NCI-H345 treated with DMSO at 0.1 percent for 48 hours (cell line): ENCODE data around the gene CCDC120.
A peak's percentile ranks its signal among the peaks of the same experiment; 100 is the strongest.

ENCODE experiments used
- DNase-seq: peaks from one replicate; lab custom pipeline; 2025; ENCODE audit not compliant: unreplicated experiment; lab: John Stamatoyannopoulos, UW

The CCDC120 gene, protein sequence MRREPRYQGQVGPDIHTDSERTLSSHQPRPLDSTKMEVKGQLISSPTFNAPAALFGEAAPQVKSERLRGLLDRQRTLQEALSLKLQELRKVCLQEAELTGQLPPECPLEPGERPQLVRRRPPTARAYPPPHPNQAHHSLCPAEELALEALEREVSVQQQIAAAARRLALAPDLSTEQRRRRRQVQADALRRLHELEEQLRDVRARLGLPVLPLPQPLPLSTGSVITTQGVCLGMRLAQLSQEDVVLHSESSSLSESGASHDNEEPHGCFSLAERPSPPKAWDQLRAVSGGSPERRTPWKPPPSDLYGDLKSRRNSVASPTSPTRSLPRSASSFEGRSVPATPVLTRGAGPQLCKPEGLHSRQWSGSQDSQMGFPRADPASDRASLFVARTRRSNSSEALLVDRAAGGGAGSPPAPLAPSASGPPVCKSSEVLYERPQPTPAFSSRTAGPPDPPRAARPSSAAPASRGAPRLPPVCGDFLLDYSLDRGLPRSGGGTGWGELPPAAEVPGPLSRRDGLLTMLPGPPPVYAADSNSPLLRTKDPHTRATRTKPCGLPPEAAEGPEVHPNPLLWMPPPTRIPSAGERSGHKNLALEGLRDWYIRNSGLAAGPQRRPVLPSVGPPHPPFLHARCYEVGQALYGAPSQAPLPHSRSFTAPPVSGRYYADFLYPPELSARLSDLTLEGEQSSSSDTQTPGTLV

DNA sequence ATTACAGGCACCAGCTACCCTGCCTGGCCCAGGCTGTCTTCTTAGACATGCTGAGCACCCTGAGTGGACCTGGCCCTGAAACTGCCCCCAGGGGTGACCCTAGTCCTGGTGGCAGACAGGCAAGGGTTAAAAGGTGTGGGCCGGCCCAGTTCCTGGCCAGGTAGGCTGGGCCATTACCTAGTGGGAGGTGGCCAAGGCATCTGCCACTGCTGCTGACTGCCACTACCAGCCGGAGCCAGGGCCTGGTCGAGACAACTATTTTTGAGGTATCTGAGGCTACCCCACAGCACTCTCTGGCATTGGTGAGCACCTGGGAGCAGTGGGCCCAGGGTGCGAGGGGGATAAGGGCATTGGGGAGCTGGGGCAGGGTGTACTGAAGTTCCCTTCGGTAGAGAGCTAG lies at the start of gene CCDC120:
CCDC120 (plus strand) TSS at position 206 of the 400 bp plus-strand sequence. CDS start 3,043 bp downstream, outside the sequence.
- DNase-seq = no peak

DNA sequence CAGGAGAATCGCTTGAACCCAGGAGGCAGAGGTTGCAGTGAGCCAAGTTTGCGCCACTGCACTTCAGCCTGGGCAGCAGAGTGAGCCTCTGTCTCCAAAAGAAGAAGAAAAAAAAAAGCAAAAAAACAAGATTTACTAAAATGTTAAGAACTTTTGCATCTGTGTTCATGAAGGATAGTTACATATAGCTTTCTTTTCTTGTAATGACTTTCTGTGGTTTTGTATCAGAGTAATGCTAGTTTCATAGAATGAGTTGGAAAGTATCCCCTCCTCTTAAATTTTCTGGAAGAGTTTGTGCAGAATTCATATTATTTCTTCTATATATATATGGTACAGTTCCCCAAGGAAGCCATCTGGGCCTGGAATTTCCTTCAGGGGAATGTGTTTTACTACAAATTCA lies 39.7 kb upstream of the CCDC120 start:
- DNase-seq = no peak

DNA sequence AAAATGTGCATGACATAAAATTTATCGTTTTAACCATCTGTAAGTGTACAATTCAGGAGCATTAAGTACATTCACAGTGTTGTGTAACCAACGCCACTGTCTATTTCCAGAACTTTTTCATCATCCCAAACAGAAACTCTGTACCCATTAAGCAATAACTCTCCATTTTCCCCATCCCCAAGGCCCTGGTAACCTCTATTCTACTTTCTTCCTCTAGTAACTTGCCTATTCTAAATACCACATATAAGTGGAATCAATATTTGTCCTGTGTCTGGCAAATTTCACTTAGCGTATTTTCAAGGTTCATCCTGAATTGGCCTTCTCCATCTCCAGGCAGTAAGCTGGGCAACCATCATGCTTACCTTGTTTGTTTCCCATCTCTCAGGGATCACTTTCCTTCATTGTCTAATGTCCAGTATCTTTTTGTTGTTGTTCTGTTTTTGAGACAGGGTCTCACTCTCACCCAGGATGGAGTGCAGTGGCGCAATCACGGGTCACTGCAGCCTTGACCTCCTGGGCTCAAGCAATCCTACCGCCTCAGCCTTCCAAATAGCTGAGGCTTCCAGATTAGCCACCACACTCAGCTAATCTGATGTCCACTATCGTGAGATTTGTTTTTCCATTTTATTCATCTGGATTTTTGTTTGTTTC lies 39.1 kb upstream of the CCDC120 start:
- DNase-seq = no peak

- DNase-seq = no peak
Observed at GRCh38 chrX:49029876-49030275, 28.9 kb upstream of the CCDC120 start.

DNA sequence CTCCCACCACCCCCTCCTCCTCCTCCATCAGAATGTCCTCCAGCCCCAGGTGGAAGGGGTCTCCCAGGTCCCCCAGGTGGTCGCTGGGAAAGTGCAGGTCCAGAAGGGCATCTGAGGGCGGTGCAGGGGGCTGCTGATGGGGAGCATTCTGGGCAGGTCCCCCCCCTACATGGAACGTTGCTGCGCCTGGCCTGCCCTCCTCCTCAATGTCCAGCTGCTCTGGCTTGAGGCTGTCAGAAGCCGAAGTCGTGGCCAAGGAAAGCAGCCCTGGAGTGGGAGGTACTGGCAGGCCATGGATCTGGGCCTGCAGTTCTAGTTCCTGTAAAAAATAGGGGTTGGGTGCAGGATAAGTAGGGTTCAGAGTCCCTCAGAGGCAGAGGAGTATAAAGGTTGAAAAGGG lies 28.5 kb upstream of the CCDC120 start:
- DNase-seq = no peak

GRCh38 chrX:49037883-49038475 lies 20.8 kb upstream of the CCDC120 start:
- no peak for DNase-seq

GRCh38 chrX:49039598-49040375 lies 19.0 kb upstream of the CCDC120 start:
- no peak for DNase-seq

DNA sequence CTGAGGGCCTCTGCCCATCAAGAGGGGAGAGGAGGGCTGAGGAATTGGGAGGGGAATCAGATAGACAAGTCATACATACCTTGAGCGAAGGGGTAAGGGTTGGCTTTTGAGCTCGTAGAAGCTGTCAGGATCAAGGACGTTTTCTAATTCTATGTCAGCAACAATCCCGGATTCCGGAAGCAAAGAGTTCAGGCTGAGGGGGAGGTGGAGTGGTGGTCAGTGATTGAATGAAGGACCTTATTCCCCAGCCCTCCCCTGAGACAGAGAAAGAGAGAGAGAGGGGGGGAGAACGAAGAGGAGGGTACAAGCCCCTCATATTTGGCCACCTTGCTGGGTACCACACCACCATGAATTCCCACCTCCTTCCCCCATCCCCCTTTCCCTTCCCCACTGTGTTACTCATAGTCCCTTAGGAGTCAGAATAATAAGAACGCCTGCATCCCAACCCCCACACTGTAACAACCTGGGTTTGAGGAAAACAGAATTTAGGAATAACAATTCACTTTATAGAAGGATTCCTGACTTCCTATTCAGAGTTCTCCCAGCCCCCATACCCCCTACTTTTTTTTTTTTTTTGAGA lies 18.3 kb upstream of the CCDC120 start:
- no peak for DNase-seq

- no peak for DNase-seq
Observed at GRCh38 chrX:49041744-49042580, 16.8 kb upstream of the CCDC120 start.

DNA sequence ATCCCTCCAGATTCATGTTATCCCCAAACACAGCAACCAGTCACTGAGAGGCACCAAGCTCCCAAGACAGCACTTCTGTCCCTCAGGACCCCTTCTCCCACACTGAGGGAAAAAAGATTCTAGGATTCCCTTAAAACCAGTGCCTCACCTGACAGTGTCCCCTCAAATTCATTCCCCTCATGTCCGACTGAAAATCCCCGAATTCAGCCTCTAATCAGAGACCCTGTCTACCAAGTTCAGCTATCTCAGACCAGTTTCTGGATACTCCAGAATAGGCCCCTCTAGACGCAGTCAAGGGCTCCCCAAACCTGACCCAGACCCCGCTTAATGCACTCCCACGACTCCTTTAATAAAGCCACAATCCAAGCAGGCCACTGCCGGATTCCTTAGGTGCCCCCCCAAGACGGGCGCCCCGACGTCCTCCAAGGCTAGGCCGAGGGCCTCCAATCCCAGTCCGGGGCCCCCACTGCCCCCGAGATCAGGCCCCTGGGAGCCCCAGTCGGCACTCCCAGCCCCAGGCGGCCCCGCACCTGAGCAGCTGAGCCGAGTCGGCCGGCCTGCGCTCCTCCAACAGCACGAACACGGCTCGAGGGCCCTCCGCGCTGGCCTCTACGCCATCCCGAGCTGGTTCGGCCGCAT lies 16.1 kb upstream of the CCDC120 start:
- no peak for DNase-seq

DNA sequence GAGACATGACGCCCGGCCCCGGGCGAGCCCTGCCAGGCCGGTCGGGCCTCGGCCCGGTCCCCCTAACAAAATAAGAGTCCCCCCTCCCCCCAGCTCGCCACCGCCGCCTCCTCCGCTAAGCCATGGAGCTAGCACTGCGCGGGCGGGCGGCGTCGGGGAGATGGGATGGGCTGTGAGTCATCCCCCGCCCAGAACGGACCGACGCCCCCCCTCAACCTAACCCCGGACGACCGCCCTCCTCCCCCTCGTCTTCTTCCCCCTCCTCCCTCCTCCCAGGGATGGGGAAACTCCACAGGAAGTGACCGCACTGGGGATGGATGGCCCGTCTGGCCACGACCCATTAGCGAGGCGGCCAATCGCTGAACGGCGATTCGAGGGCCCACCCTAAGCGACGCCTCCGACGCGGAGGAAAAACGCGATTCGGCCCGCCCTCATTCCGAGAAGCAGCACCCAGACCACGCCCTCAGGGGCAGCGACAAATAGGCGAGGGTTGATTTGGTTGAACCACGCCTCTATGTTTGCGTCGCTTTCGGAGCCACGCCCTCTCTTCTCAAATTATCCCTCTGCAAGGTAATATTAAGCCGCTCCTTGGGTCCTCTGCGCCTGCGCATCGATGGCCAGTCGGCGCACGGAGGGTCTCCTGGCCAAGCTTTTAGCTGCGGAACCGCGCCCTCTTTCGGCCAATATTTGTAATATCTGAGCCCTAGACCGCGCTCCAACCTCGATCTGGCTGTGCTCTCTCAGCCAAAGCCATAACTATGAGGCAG lies 15.4 kb upstream of the CCDC120 start, which contains the start of gene TFE3:
TFE3 (minus strand) TSS at position 138 of the 767 bp plus-strand sequence; CDS start at position 7, 131 bp downstream.
- DNase-seq = peak; percentile 94

GRCh38 chrX:49043987-49044281 lies 14.9 kb upstream of the CCDC120 start:
- DNase-seq = no peak

DNA sequence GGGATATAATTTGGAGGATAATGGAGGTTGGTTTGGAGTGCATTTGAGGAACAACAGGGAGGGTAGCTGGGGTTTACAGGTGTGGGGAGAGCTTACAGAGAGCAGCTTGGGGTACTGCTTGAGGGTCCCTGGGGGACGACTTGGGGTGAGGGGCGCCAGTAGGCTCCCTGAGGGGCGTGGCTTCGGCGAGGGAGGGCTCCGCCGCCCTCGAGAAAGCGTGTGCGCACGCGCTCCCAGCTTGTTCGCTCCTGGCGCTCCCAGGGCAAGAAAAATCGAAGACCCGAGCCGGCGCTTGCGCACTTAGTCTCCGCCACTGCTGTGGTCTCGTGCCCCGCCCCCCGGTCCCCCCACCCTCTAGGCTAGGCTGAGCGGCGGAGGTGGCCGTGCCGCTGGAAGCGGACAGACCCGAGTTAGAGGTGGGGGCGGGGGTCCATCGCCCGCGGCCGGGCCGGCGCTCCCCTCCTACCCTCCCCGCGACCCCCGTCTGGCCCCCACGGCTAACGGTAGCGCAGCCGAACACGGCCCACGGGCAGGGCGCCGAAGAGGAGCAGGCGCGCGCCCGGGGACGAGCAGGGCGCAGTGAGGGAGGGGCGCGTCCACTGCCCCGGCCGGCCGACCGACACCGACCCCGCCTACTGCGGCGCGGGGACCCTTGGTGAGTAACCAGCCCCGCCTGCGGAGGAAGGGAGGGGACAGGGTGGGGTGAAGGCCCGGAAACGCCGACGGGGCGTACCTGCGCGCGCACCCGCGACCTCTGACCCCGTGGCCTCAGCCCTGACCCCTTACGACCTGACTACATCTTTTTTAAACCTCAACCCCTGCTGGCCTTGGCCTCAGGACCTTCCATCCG lies 5.4 kb upstream of the CCDC120 start:
- DNase-seq = peak; percentile 48

- no peak for DNase-seq
Observed at GRCh38 chrX:49054073-49054762, 4.6 kb upstream of the CCDC120 start.

DNA sequence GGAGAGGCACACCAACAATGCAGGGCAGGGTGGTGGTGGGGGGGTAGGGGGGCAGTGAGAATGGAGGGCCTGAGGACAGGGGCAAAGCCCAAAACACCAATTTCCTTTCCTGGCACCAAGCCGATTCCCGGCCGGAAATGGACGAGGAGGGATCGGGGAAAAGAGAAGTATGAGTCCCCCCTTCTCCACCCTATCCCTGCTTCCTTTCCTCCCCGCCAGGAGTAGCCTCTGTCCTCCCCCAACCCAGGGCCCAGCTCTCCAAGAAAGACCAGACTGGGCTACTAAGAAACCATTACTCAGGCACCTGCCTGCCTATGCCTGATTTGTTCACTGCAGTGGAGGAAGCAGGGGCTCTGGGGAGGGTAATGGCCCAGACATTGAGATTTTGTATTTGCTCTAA lies 402 bp downstream of the CCDC120 start:
- no peak for DNase-seq

- no peak for DNase-seq
Observed at GRCh38 chrX:49059681-49060085, 884 bp downstream of the CCDC120 start.

DNA sequence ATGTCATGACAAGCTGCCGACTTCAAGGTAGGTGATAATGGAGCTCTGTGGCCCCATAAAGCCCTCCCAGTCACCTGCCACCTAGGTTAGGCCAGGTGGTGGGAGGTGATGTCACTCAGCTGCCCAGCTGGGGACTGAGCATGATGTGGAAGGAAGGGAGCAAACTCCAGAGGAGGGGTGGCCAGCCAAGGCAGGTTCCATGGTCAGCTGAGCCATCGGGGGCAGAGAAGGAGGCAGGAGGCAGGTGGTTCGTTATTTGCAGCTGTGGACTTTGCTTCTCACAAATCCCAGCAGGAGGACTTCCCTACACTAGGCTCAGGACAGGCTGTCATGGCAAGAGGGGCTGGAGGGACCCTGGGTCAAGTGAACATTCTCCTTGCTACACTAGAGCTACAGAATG lies 2.1 kb downstream of the CCDC120 start:
- no peak for DNase-seq
